Measurements from ENCODE around the gene TRPM2.
"Not testable (repeated sequence)": the region's sequence is repeated elsewhere in the genome, so short reads cannot be mapped to it uniquely, and the experiment has no call there.

Gene TRPM2

GRCh38 chr21:44414291-44415072 lies 61.1 kb downstream of the TRPM2 start:
- H3K4me3 ChIP-seq (ENCODE audit: low read length) = no peak overlapping the region
- no peak for DNase-seq (ENCODE audit: low read depth)
- TF ChIP-seq CTCF (conservative IDR thresholded peaks at IDR 0.05; ENCODE audit: low read length) = no peak

- TF ChIP-seq CTCF (conservative IDR thresholded peaks at IDR 0.05; ENCODE audit: low read length) = no peak
- no peak for DNase-seq (ENCODE audit: low read depth)
- H3K4me3 ChIP-seq (ENCODE audit: low read length) = no peak overlapping the region
Observed at GRCh38 chr21:44415073-44416025, 61.9 kb downstream of the TRPM2 start.

GRCh38 chr21:44416193-44416592 lies 62.8 kb downstream of the TRPM2 start:
- DNase-seq (ENCODE audit: low read depth) = no peak

GRCh38 chr21:44417621-44418107 lies 64.2 kb downstream of the TRPM2 start:
- not testable (repeated sequence) for H3K4me3 ChIP-seq (ENCODE audit: low read length); DNase-seq (ENCODE audit: low read depth)

More at GRCh38 chr21:44416193-44416592, 62.8 kb downstream of the TRPM2 start:
- no peak for TF ChIP-seq CTCF (conservative IDR thresholded peaks at IDR 0.05; ENCODE audit: low read length)
- no peak overlapping the region for H3K4me3 ChIP-seq (ENCODE audit: low read length)

- no peak overlapping the region for H3K4me3 ChIP-seq (ENCODE audit: low read length)
- DNase-seq (ENCODE audit: low read depth) = no peak
- TF ChIP-seq CTCF (conservative IDR thresholded peaks at IDR 0.05; ENCODE audit: low read length) = no peak
Observed at GRCh38 chr21:44418108-44418875, 64.9 kb downstream of the TRPM2 start.

GRCh38 chr21:44418876-44419230 lies 65.4 kb downstream of the TRPM2 start:
- no peak for DNase-seq (ENCODE audit: low read depth)
- TF ChIP-seq CTCF (conservative IDR thresholded peaks at IDR 0.05; ENCODE audit: low read length) = no peak
- H3K4me3 ChIP-seq (ENCODE audit: low read length) = no peak overlapping the region

- no peak for DNase-seq (ENCODE audit: low read depth)
- no peak for TF ChIP-seq CTCF (conservative IDR thresholded peaks at IDR 0.05; ENCODE audit: low read length)
- no peak overlapping the region for H3K4me3 ChIP-seq (ENCODE audit: low read length)
Observed at GRCh38 chr21:44419679-44420078, 66.3 kb downstream of the TRPM2 start.

All from AG10803 (cell line).